ENCODE measurements around the gene RPS27. TPM values are rescaled to one million over a fixed set of nuclear protein-coding genes. Genes with fewer than 3 reads are reported as not detected.

RPS27 gene
- polyA plus RNA-seq, 2 donors, result 5,298 to 9,661 TPM

GRCh38 chr1:153959454-153959853, 31.1 kb upstream of the RPS27 start:
- 65 to 71% methylated on average over 3 of the region's 3 CpGs for WGBS, 2 donors

GRCh38 chr1:153960206-153960605, 30.4 kb upstream of the RPS27 start:
- H3K27ac ChIP-seq (ENCODE audit: low read depth in 2 of 2, low read length in 1 of 2), result peak overlapping the region in 1 of 2 donors; percentile 12

More at GRCh38 chr1:153959454-153959853, 31.1 kb upstream of the RPS27 start:
- no peaks in the 10 kb centered on the region for H3K27me3 ChIP-seq (ENCODE audit: control insufficient read depth in 1 of 2, insufficient read depth in 2 of 2, low read length in 2 of 2)
- peaks cover 7 to 24% of the 10 kb centered on the region in 2 donors for H3K4me1 ChIP-seq (ENCODE audit: control insufficient read depth in 2 of 2, insufficient read depth in 2 of 2, low read length in 1 of 2)
- peaks cover 0 to 7% of the 10 kb centered on the region in 2 donors for H3K36me3 ChIP-seq (ENCODE audit: control insufficient read depth in 2 of 2, insufficient read depth in 2 of 2, low read length in 1 of 2)
- no peaks in the 10 kb centered on the region for H3K9me3 ChIP-seq (ENCODE audit: control insufficient read depth in 2 of 2, insufficient read depth in 1 of 2, low read depth in 1 of 2, low read length in 1 of 2)
- no peak overlapping the region for H3K4me3 ChIP-seq (ENCODE audit: low read depth in 1 of 2, low read length in 2 of 2)
- peak overlapping the region; percentile 12 to 47 for H3K27ac ChIP-seq (ENCODE audit: low read depth in 2 of 2, low read length in 1 of 2)

GRCh38 chr1:153961421-153961820, 29.1 kb upstream of the RPS27 start:
- Histone ChIP-seq H3K27ac (ENCODE audit: low read depth in 2 of 2, low read length in 1 of 2) (peak overlapping the region; percentile 90 to 99), H3K27me3 (ENCODE audit: control insufficient read depth in 1 of 2, insufficient read depth in 2 of 2, low read length in 2 of 2) (no peaks in the 10 kb centered on the region), H3K4me3 (ENCODE audit: low read depth in 1 of 2, low read length in 2 of 2) (no peak overlapping the region), H3K36me3 (ENCODE audit: control insufficient read depth in 2 of 2, insufficient read depth in 2 of 2, low read length in 1 of 2) (peaks cover 0 to 7% of the 10 kb centered on the region in 2 donors), H3K4me1 (ENCODE audit: control insufficient read depth in 2 of 2, insufficient read depth in 2 of 2, low read length in 1 of 2) (peaks cover 4 to 17% of the 10 kb centered on the region in 2 donors), H3K9me3 (ENCODE audit: control insufficient read depth in 2 of 2, insufficient read depth in 1 of 2, low read depth in 1 of 2, low read length in 1 of 2) (no peaks in the 10 kb centered on the region)
- 73 to 76% methylated on average over 4 of the region's 4 CpGs for WGBS, 2 donors

More at GRCh38 chr1:153960206-153960605, 30.4 kb upstream of the RPS27 start:
- peaks cover 7 to 24% of the 10 kb centered on the region in 2 donors for H3K4me1 ChIP-seq (ENCODE audit: control insufficient read depth in 2 of 2, insufficient read depth in 2 of 2, low read length in 1 of 2)
- WGBS, 2 donors, result 81 to 86% methylated on average over 11 of the region's 11 CpGs
- no peak overlapping the region for H3K4me3 ChIP-seq (ENCODE audit: low read depth in 1 of 2, low read length in 2 of 2)
- H3K27me3 ChIP-seq (ENCODE audit: control insufficient read depth in 1 of 2, insufficient read depth in 2 of 2, low read length in 2 of 2), result no peaks in the 10 kb centered on the region
- no peaks in the 10 kb centered on the region for H3K9me3 ChIP-seq (ENCODE audit: control insufficient read depth in 2 of 2, insufficient read depth in 1 of 2, low read depth in 1 of 2, low read length in 1 of 2)
- peaks cover 0 to 7% of the 10 kb centered on the region in 2 donors for H3K36me3 ChIP-seq (ENCODE audit: control insufficient read depth in 2 of 2, insufficient read depth in 2 of 2, low read length in 1 of 2)

- 35 to 36% methylated on average over 16 of the region's 16 CpGs for whole genome bisulfite sequencing, 2 donors
- no peaks in the 10 kb centered on the region for H3K27me3 ChIP-seq (ENCODE audit: control insufficient read depth in 1 of 2, insufficient read depth in 2 of 2, low read length in 2 of 2)
- peak overlapping the region; percentile 66 to 83 for H3K4me3 ChIP-seq (ENCODE audit: low read depth in 1 of 2, low read length in 2 of 2)
- H3K36me3 ChIP-seq (ENCODE audit: control insufficient read depth in 2 of 2, insufficient read depth in 2 of 2, low read length in 1 of 2), result peaks cover 0 to 7% of the 10 kb centered on the region in 2 donors
- H3K27ac ChIP-seq (ENCODE audit: low read depth in 2 of 2, low read length in 1 of 2), result peak overlapping the region; percentile 90 to 99
- H3K4me1 ChIP-seq (ENCODE audit: control insufficient read depth in 2 of 2, insufficient read depth in 2 of 2, low read length in 1 of 2), result peaks cover 3 to 14% of the 10 kb centered on the region in 2 donors
- no peaks in the 10 kb centered on the region for H3K9me3 ChIP-seq (ENCODE audit: control insufficient read depth in 2 of 2, insufficient read depth in 1 of 2, low read depth in 1 of 2, low read length in 1 of 2)
These were observed 28.2 kb upstream of the RPS27 start for GRCh38 chr1:153962088-153963029.

GRCh38 chr1:153963030-153963849, 27.3 kb upstream of the RPS27 start, which contains the start of gene SLC39A1:
Gene SLC39A1 (minus strand): TSS chr1:153963537. CDS start chr1:153962715, 822 bp downstream.
- Histone ChIP-seq H3K4me1 (ENCODE audit: control insufficient read depth in 2 of 2, insufficient read depth in 2 of 2, low read length in 1 of 2) (peaks cover 3 to 14% of the 10 kb centered on the region in 2 donors), H3K9me3 (ENCODE audit: control insufficient read depth in 2 of 2, insufficient read depth in 1 of 2, low read depth in 1 of 2, low read length in 1 of 2) (no peaks in the 10 kb centered on the region), H3K4me3 (ENCODE audit: low read depth in 1 of 2, low read length in 2 of 2) (peak within 1 kb of the TSS; percentile 66 to 83), H3K27ac (ENCODE audit: low read depth in 2 of 2, low read length in 1 of 2) (peak within 1 kb of the TSS; percentile 90 to 99), H3K27me3 (ENCODE audit: control insufficient read depth in 1 of 2, insufficient read depth in 2 of 2, low read length in 2 of 2) (no peaks in the 10 kb centered on the region), H3K36me3 (ENCODE audit: control insufficient read depth in 2 of 2, insufficient read depth in 2 of 2, low read length in 1 of 2) (peaks cover 0 to 7% of the 10 kb centered on the region in 2 donors)
- WGBS, 2 donors, result 1% methylated on average over 46 to 54 of the region's 54 CpGs

GRCh38 chr1:153963850-153964331, 26.7 kb upstream of the RPS27 start:
- no peaks in the 10 kb centered on the region for H3K27me3 ChIP-seq (ENCODE audit: control insufficient read depth in 1 of 2, insufficient read depth in 2 of 2, low read length in 2 of 2)
- WGBS, 2 donors, result 0 to 2% methylated on average over 22 of the region's 22 CpGs
- peak overlapping the region; percentile 90 to 99 for H3K27ac ChIP-seq (ENCODE audit: low read depth in 2 of 2, low read length in 1 of 2)
- H3K9me3 ChIP-seq (ENCODE audit: control insufficient read depth in 2 of 2, insufficient read depth in 1 of 2, low read depth in 1 of 2, low read length in 1 of 2), result no peaks in the 10 kb centered on the region
- H3K4me1 ChIP-seq (ENCODE audit: control insufficient read depth in 2 of 2, insufficient read depth in 2 of 2, low read length in 1 of 2), result peaks cover 7 to 14% of the 10 kb centered on the region in 2 donors
- H3K4me3 ChIP-seq (ENCODE audit: low read depth in 1 of 2, low read length in 2 of 2), result peak overlapping the region; percentile 66 to 83
- peaks cover 0 to 7% of the 10 kb centered on the region in 2 donors for H3K36me3 ChIP-seq (ENCODE audit: control insufficient read depth in 2 of 2, insufficient read depth in 2 of 2, low read length in 1 of 2)

GRCh38 chr1:153967107-153967999, 23.2 kb upstream of the RPS27 start, which contains the start of gene CREB3L4:
Gene CREB3L4 (plus strand): TSS chr1:153967902. CDS start chr1:153968526, 624 bp downstream.
- Histone ChIP-seq H3K4me1 (ENCODE audit: control insufficient read depth in 2 of 2, insufficient read depth in 2 of 2, low read length in 1 of 2) (peaks cover 3 to 7% of the 10 kb centered on the region in 2 donors), H3K27ac (ENCODE audit: low read depth in 2 of 2, low read length in 1 of 2) (peak within 1 kb of the TSS; percentile 95 to 96)
- WGBS, 2 donors, result 0 to 1% methylated on average over 60 of the region's 60 CpGs

GRCh38 chr1:153968000-153968363, 22.6 kb upstream of the RPS27 start:
- Histone ChIP-seq H3K27ac (ENCODE audit: low read depth in 2 of 2, low read length in 1 of 2) (peak overlapping the region; percentile 95 to 96), H3K27me3 (ENCODE audit: control insufficient read depth in 1 of 2, insufficient read depth in 2 of 2, low read length in 2 of 2) (no peaks in the 10 kb centered on the region), H3K9me3 (ENCODE audit: control insufficient read depth in 2 of 2, insufficient read depth in 1 of 2, low read depth in 1 of 2, low read length in 1 of 2) (no peaks in the 10 kb centered on the region), H3K4me3 (ENCODE audit: low read depth in 1 of 2, low read length in 2 of 2) (peak overlapping the region; percentile 66 to 78), H3K36me3 (ENCODE audit: control insufficient read depth in 2 of 2, insufficient read depth in 2 of 2, low read length in 1 of 2) (no peaks in the 10 kb centered on the region), H3K4me1 (ENCODE audit: control insufficient read depth in 2 of 2, insufficient read depth in 2 of 2, low read length in 1 of 2) (peaks cover 0 to 7% of the 10 kb centered on the region in 2 donors)
- 2% methylated on average over 8 of the region's 8 CpGs for WGBS, 2 donors

More at GRCh38 chr1:153967107-153967999, 23.2 kb upstream of the RPS27 start, which contains the start of gene CREB3L4:
- H3K36me3 ChIP-seq (ENCODE audit: control insufficient read depth in 2 of 2, insufficient read depth in 2 of 2, low read length in 1 of 2), result no peaks in the 10 kb centered on the region
- H3K4me3 ChIP-seq (ENCODE audit: low read depth in 1 of 2, low read length in 2 of 2), result peak within 1 kb of the TSS; percentile 66 to 78
- H3K9me3 ChIP-seq (ENCODE audit: control insufficient read depth in 2 of 2, insufficient read depth in 1 of 2, low read depth in 1 of 2, low read length in 1 of 2), result no peaks in the 10 kb centered on the region
- no peaks in the 10 kb centered on the region for H3K27me3 ChIP-seq (ENCODE audit: control insufficient read depth in 1 of 2, insufficient read depth in 2 of 2, low read length in 2 of 2)
